ENCODE data around the gene MC1R. TPM values are rescaled to one million over a fixed set of nuclear protein-coding genes. Genes with fewer than 3 reads are reported as not detected.
A peak's percentile ranks its signal among the peaks of the same experiment; 100 is the strongest.

MC1R gene
- total and polyA plus RNA-seq, 10 of the 15 experiments (the other 5 are each of a cell fraction or from before 2014, with no cell fraction given), result 0.06 to 2.3 (median 0.45) TPM

GRCh38 chr16:89873109-89873971 lies 45.3 kb upstream of the MC1R start, which contains the start of gene TCF25 (continued):
- TF ChIP-seq, protein P1, sequence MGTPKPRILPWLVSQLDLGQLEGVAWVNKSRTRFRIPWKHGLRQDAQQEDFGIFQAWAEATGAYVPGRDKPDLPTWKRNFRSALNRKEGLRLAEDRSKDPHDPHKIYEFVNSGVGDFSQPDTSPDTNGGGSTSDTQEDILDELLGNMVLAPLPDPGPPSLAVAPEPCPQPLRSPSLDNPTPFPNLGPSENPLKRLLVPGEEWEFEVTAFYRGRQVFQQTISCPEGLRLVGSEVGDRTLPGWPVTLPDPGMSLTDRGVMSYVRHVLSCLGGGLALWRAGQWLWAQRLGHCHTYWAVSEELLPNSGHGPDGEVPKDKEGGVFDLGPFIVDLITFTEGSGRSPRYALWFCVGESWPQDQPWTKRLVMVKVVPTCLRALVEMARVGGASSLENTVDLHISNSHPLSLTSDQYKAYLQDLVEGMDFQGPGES (IDR thresholded peaks at IDR 0.05), result no peak

DNA sequence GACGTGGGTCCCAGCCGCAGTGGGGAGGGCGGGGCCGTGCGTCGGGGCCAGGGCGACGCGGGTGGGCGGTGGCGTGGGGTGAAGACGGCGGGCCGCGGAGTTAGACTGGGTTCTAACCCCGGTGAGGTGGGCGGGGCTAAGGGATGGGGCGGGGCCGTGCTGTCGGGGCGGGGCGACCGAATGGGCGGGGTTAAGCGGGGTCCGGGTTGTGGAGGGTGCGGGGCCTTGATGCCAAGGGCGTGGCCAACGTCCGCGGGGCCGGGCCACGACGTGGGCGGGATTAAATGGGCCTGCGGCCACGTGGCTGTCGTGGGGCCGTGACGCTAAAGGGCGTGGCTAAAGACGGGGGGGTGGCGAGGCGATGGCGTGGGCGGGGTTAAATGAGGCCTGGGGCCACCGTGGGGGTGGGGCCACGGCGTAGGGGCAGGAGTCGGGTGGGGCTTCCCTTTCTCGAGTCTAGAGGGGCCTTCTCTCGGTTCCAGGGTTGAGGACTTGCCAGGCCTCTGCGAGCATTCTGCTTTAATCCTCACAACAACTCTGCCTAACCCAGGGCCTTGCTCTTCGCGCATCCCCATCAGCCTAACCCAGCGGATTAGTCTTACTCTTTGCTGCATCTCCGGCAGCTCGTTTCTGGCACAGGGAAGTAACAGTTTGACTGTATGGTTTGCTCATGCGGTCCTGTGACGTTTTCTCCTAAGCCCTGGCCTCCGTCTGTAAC lies 44.5 kb upstream of the MC1R start:
- Histone ChIP-seq H3K36me3 (ENCODE audit: control insufficient read depth in 2 of 2, insufficient read depth in 2 of 2, low read length in 1 of 2) (peaks cover 5 to 14% of the 10 kb centered on the region in 2 experiments; a peak in 3 of 4 replicates), H4K20me1 (ENCODE audit: control insufficient read depth, insufficient read depth) (peaks cover 3% of the 10 kb centered on the region), H3K9me3 (replicated peaks; ENCODE audit: control insufficient read depth, insufficient read depth, low read length) (no peaks in the 10 kb centered on the region; the same call in 2 of the 3 replicates), H3K4me3 (peak overlapping the region; percentile 99), H3K27ac (ENCODE audit: control insufficient read depth, insufficient read depth) (peak overlapping the region; percentile 100), H2AFZ (ENCODE audit: control insufficient read depth, low read depth, low read length) (peak overlapping the region; percentile 69), H3K27me3 (replicated peaks in 1 of 2; ENCODE audit: control insufficient read depth in 2 of 2, insufficient read depth in 2 of 2, low read length in 1 of 2) (no peaks in the 10 kb centered on the region), H3K4me2 (ENCODE audit: control insufficient read depth, insufficient read depth) (peak overlapping the region; percentile 89), H3K9ac (ENCODE audit: control insufficient read depth, insufficient read depth, low read length) (peak overlapping the region; percentile 99), H3K4me1 (ENCODE audit: control insufficient read depth, insufficient read depth, low read length) (peaks cover 15% of the 10 kb centered on the region), H3K79me2 (ENCODE audit: control insufficient read depth, insufficient read depth, low read length) (peaks cover 40% of the 10 kb centered on the region)
- 4% methylated on average over 12 of the region's 61 CpGs for WGBS (ENCODE audit: insufficient coverage, insufficient replicate concordance, low lambda C conversion rate, missing lambda C conversion rate)
- SMC1A ChIA-PET (ENCODE audit: uncharacterized antibody, unreplicated experiment), result interaction anchor here (1.4 to 3.8 kb wide), 2 partner anchors 9 to 12 kb away, joined by 5 to 17 read pairs; no protein-coding TSS in a partner anchor
- BruUV-seq (replicated peaks), result no TSS peak
- RAD21 ChIA-PET (ENCODE audit: unreplicated experiment), result interaction anchor here (0.6 to 2.0 kb wide), 6 partner anchors 10 to 174 kb away, joined by 3 to 14 read pairs (median 6); no protein-coding TSS in a partner anchor
- DNase-seq (ENCODE audit: low read depth, low spot score) (peak; percentile 81), FAIRE-seq (peak; percentile 97), ATAC-seq (peak; percentile 79)
- intact Hi-C loops (cut with micrococcal nuclease; ENCODE audit: unreplicated experiment) (no loop called here), in situ Hi-C loops (cut with MboI) (no loop called here)
- POLR2A ChIA-PET, result interaction anchor here (0.6 to 4.1 kb wide), 11 partner anchors 8 to 1210 kb away, joined by 3 to 49 read pairs (median 4); partner anchors contain the start of genes CDK10 and MC1R
- CTCF ChIA-PET, result interaction anchor here (0.6 to 3.5 kb wide), 9 partner anchors 10 to 175 kb away, joined by 3 to 19 read pairs (median 4); no protein-coding TSS in a partner anchor
- TF ChIP-seq, protein P2, sequence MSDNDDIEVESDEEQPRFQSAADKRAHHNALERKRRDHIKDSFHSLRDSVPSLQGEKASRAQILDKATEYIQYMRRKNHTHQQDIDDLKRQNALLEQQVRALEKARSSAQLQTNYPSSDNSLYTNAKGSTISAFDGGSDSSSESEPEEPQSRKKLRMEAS (IDR thresholded peaks at IDR 0.05; ENCODE audit: low read depth, low read length), result peak; percentile 84
- TF ChIP-seq, protein P3, sequence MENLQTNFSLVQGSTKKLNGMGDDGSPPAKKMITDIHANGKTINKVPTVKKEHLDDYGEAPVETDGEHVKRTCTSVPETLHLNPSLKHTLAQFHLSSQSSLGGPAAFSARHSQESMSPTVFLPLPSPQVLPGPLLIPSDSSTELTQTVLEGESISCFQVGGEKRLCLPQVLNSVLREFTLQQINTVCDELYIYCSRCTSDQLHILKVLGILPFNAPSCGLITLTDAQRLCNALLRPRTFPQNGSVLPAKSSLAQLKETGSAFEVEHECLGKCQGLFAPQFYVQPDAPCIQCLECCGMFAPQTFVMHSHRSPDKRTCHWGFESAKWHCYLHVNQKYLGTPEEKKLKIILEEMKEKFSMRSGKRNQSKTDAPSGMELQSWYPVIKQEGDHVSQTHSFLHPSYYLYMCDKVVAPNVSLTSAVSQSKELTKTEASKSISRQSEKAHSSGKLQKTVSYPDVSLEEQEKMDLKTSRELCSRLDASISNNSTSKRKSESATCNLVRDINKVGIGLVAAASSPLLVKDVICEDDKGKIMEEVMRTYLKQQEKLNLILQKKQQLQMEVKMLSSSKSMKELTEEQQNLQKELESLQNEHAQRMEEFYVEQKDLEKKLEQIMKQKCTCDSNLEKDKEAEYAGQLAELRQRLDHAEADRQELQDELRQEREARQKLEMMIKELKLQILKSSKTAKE (IDR thresholded peaks at IDR 0.05; ENCODE audit: low read depth, poor library complexity, severe bottlenecking), result no peak
- TF ChIP-seq NBN (IDR thresholded peaks at IDR 0.05), result peak; percentile 48; the same call in 1 of the 2 replicates
- 0 out of 2 replicates have a peak, but pooled peaks have one; percentile 3 for TF ChIP-seq PAX5 (IDR thresholded peaks at IDR 0.05; ENCODE audit: borderline replicate concordance, low read depth, low read length)
- TF ChIP-seq, protein P4, sequence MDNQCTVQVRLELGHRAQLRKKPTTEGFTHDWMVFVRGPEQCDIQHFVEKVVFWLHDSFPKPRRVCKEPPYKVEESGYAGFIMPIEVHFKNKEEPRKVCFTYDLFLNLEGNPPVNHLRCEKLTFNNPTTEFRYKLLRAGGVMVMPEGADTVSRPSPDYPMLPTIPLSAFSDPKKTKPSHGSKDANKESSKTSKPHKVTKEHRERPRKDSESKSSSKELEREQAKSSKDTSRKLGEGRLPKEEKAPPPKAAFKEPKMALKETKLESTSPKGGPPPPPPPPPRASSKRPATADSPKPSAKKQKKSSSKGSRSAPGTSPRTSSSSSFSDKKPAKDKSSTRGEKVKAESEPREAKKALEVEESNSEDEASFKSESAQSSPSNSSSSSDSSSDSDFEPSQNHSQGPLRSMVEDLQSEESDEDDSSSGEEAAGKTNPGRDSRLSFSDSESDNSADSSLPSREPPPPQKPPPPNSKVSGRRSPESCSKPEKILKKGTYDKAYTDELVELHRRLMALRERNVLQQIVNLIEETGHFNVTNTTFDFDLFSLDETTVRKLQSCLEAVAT (IDR thresholded peaks at IDR 0.05), result peak; percentile 49; the same call in 1 of the 2 replicates
- TF ChIP-seq MTA2 (IDR thresholded peaks at IDR 0.05; ENCODE audit: low read depth), result peak; percentile 19; the same call in 1 of the 2 replicates
- TF ChIP-seq TAF1 (IDR thresholded peaks at IDR 0.05; ENCODE audit: borderline replicate concordance, low read depth, low read length), result no peak
- 0 out of 2 replicates have a peak, but pooled peaks have one; percentile 5 for TF ChIP-seq JUND (IDR thresholded peaks at IDR 0.05; ENCODE audit: low read depth, low read length)
- no peak for TF ChIP-seq HSF1 (IDR thresholded peaks at IDR 0.05; ENCODE audit: low read depth, low read length)
- no peak for TF ChIP-seq CBFB (IDR thresholded peaks at IDR 0.05; ENCODE audit: low read depth)
- 0 out of 2 replicates have a peak, but pooled peaks have one; percentile 26 for TF ChIP-seq SMARCA5 (IDR thresholded peaks at IDR 0.05)
